Measurements from ENCODE around the gene SMIM24.
A peak's percentile ranks its signal among the peaks of the same experiment; 100 is the strongest.

Gene SMIM24

DNA sequence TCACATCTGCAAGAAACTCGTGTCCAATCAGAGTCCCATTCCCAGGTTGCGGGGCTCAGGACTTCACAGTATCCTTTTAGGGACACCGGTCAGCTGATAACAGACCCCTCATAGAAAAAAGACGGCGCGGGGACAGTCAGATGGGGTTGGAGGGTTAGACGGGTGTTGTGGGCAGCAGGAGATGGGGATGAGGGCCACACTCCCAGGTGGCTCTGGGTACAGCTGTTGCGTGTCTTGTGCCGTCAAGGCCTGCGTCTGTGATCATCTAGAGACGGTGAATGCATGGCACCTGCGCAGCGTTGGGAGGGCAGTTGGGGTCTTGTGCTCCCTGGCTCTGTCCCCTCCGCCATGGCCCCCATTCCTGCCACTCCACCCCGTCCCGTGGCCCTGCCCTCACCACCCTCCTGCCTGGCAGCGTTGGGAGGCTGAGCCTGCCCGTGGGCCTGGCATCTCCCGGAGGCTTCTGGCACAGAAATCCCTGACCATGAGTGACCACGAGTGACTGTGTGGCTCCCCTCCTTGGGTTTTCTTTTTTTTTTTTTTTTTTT lies 44.7 kb upstream of the SMIM24 start:
- H3K9me3 ChIP-seq (ENCODE audit: control extremely low read depth in 1 of 5, control insufficient read depth in 4 of 5, insufficient read depth in 2 of 5, low read depth in 1 of 5, low read length in 4 of 5), result no peaks in the 10 kb centered on the region
- no peak overlapping the region for H3K4me3 ChIP-seq (ENCODE audit: control insufficient read depth in 1 of 7, extremely low read depth in 1 of 7, insufficient read depth in 4 of 7, low read depth in 2 of 7, low read length in 6 of 7)
- no peak overlapping the region for H3K27ac ChIP-seq (ENCODE audit: insufficient read depth in 1 of 2, low read depth in 1 of 2, low read length in 2 of 2, poor library complexity in 1 of 2, severe bottlenecking in 2 of 2)
- H3K4me1 ChIP-seq (ENCODE audit: control extremely low read depth in 1 of 4, control insufficient read depth in 4 of 4, insufficient read depth in 4 of 4, low read length in 3 of 4), result peaks cover 0 to 2% (median under 1%) of the 10 kb centered on the region in 4 experiments
- no peaks in the 10 kb centered on the region for H3K27me3 ChIP-seq (replicated peaks in 2 of 5; ENCODE audit: control insufficient read depth in 4 of 5, insufficient read depth in 5 of 5, low read length in 4 of 5)
- ChIA-PET CTCF (no interaction called here), POLR2A (no interaction called here)
- DNase-seq, result no peak
- over 99% methylated on average over 13 of the region's 20 CpGs for WGBS (ENCODE audit: insufficient coverage)
- peaks cover 4 to 66% (median 48%) of the 10 kb centered on the region in 4 experiments for H3K36me3 ChIP-seq (ENCODE audit: control insufficient read depth in 4 of 4, insufficient read depth in 4 of 4, low read length in 3 of 4)

DNA sequence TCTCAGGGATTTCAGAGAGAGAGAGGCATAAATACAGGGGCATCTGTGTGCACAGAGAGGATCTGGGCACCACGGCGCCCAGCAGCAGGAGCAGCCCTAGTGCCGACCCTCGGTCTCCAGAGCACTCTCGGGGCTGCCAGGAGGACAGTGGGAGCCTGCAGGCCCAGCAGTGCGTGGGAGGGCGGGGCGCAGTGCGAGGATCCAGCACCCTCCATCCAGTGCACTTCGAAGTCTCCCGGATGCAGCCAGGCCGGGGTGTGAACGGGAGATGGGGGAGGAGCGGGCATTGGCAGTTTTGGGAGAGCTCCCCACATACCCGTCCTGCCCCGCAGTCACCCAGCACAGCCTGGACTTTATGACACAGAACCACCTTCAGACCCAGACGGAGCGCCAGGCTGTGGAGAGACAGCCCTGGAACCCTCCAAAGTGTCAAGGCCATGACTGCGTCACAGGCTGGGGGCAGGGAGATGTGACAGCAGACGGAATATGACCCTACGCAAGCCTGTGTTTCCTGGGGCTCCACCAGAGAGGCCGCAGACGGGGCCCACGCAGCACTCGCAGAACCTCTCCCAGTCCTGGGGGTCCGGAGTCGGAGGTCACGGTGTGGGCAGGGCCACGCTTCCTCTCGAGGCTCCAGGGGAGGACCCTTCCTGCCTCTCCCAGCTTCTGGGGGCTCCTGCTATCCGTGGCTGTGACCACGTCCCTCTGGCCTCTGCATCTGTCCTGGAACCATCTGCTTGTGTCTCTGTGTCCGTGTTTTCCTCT lies 43.9 kb upstream of the SMIM24 start:
- CTCF ChIA-PET, result no interaction called here
- H3K36me3 ChIP-seq (ENCODE audit: control insufficient read depth in 4 of 4, insufficient read depth in 4 of 4, low read length in 3 of 4), result peaks cover 4 to 71% (median 53%) of the 10 kb centered on the region in 4 experiments

DNA sequence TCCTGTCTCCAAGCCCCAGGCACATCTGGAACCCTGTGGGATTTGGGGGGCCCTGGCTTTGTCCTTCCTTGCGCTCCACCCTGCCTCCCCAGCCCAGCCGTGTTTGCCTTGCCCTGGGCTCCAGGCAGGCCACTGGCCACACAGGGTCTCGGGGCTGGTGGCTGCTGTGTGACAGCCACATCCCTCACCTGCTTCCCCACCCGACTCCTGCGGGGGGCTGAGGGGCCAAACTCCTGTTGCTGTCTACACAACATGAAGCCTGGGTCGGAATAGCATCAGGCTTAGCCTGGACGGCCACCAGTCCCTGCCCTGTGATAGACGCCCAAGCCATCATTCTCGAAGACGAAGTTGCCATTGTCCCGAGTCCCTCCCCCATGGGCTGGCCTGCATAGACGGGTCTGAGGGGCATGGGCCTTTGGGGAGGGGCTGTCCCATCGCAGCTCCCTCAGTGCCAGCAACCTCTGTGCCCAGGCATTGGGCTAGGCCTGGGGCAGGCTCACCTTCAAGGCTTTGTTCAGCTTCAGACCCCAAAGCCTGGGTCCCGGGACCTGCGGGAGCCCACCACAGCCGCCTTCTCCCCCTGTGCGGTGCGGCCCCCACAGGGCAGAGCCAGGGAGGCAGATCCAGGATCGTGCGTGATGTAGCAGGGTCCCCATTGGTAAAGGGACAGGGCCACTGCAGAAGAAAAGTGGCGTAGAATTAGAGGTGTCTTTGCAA lies 43.2 kb upstream of the SMIM24 start:
- ChIA-PET CTCF (no interaction called here), POLR2A (no interaction called here)
- H3K36me3 ChIP-seq (ENCODE audit: control insufficient read depth in 4 of 4, insufficient read depth in 4 of 4, low read length in 3 of 4), result peaks cover 4 to 75% (median 55%) of the 10 kb centered on the region in 4 experiments
- peaks cover 0 to 3% (median 1%) of the 10 kb centered on the region in 4 experiments for H3K4me1 ChIP-seq (ENCODE audit: control extremely low read depth in 1 of 4, control insufficient read depth in 4 of 4, insufficient read depth in 4 of 4, low read length in 3 of 4)
- WGBS (ENCODE audit: insufficient coverage), result 92% methylated on average over 20 of the region's 21 CpGs
- H3K9me3 ChIP-seq (ENCODE audit: control extremely low read depth in 1 of 5, control insufficient read depth in 4 of 5, insufficient read depth in 2 of 5, low read depth in 1 of 5, low read length in 4 of 5), result no peaks in the 10 kb centered on the region
- no peak overlapping the region for H3K4me3 ChIP-seq (ENCODE audit: control insufficient read depth in 1 of 7, extremely low read depth in 1 of 7, insufficient read depth in 4 of 7, low read depth in 2 of 7, low read length in 6 of 7)
- no peaks in the 10 kb centered on the region for H3K27me3 ChIP-seq (replicated peaks in 2 of 5; ENCODE audit: control insufficient read depth in 4 of 5, insufficient read depth in 5 of 5, low read length in 4 of 5)
- DNase-seq, result no peak
- H3K27ac ChIP-seq (ENCODE audit: insufficient read depth in 1 of 2, low read depth in 1 of 2, low read length in 2 of 2, poor library complexity in 1 of 2, severe bottlenecking in 2 of 2), result no peak overlapping the region

More for the DNA sequence above, 43.9 kb upstream of the SMIM24 start:
- Histone ChIP-seq H3K9me3 (ENCODE audit: control extremely low read depth in 1 of 5, control insufficient read depth in 4 of 5, insufficient read depth in 2 of 5, low read depth in 1 of 5, low read length in 4 of 5) (no peaks in the 10 kb centered on the region), H3K4me1 (ENCODE audit: control extremely low read depth in 1 of 4, control insufficient read depth in 4 of 4, insufficient read depth in 4 of 4, low read length in 3 of 4) (peaks cover 0 to 3% (median 1%) of the 10 kb centered on the region in 4 experiments), H3K27me3 (replicated peaks in 2 of 5; ENCODE audit: control insufficient read depth in 4 of 5, insufficient read depth in 5 of 5, low read length in 4 of 5) (no peaks in the 10 kb centered on the region), H3K4me3 (ENCODE audit: control insufficient read depth in 1 of 7, extremely low read depth in 1 of 7, insufficient read depth in 4 of 7, low read depth in 2 of 7, low read length in 6 of 7) (no peak overlapping the region), H3K27ac (ENCODE audit: insufficient read depth in 1 of 2, low read depth in 1 of 2, low read length in 2 of 2, poor library complexity in 1 of 2, severe bottlenecking in 2 of 2) (no peak overlapping the region)
- WGBS (ENCODE audit: insufficient coverage), result 98% methylated on average over 21 of the region's 33 CpGs
- POLR2A ChIA-PET, result no interaction called here
- no peak for DNase-seq

- 96% methylated on average over 39 of the region's 40 CpGs for WGBS (ENCODE audit: insufficient coverage)
- no peak for DNase-seq
- POLR2A ChIA-PET, result no interaction called here
- peaks cover 2 to 70% (median 50%) of the 10 kb centered on the region in 4 experiments for H3K36me3 ChIP-seq (ENCODE audit: control insufficient read depth in 4 of 4, insufficient read depth in 4 of 4, low read length in 3 of 4)
- H3K27ac ChIP-seq (ENCODE audit: insufficient read depth in 1 of 2, low read depth in 1 of 2, low read length in 2 of 2, poor library complexity in 1 of 2, severe bottlenecking in 2 of 2), result no peak overlapping the region
- H3K4me1 ChIP-seq (ENCODE audit: control extremely low read depth in 1 of 4, control insufficient read depth in 4 of 4, insufficient read depth in 4 of 4, low read length in 3 of 4), result peaks cover 0 to 3% (median 1%) of the 10 kb centered on the region in 4 experiments
- CTCF ChIA-PET, result no interaction called here
- H3K9me3 ChIP-seq (ENCODE audit: control extremely low read depth in 1 of 5, control insufficient read depth in 4 of 5, insufficient read depth in 2 of 5, low read depth in 1 of 5, low read length in 4 of 5), result no peaks in the 10 kb centered on the region
- no peaks in the 10 kb centered on the region for H3K27me3 ChIP-seq (replicated peaks in 2 of 5; ENCODE audit: control insufficient read depth in 4 of 5, insufficient read depth in 5 of 5, low read length in 4 of 5)
- no peak overlapping the region for H3K4me3 ChIP-seq (ENCODE audit: control insufficient read depth in 1 of 7, extremely low read depth in 1 of 7, insufficient read depth in 4 of 7, low read depth in 2 of 7, low read length in 6 of 7)
Observed at GRCh38 chr19:3522421-3523360, 42.4 kb upstream of the SMIM24 start.

DNA sequence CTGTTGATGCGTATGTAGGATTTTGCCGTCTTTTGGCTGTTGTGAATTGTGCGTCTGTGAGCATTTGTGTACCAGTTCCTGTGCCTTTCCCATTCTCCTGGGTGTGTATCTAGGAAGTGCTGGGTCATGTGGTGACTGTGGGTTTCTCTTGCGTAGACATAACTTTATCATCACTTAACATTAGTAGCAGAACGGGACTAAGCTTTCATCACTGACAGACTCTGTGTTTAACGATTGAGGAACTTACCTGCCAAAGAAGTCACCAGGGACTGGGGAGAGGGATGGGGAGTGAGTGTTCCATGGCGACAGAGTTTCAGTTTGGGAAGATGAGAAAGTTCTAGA lies 40.8 kb upstream of the SMIM24 start:
- POLR2A ChIA-PET, result no interaction called here
- peak; percentile 28 to 39 (median 31) for DNase-seq
- H3K27me3 ChIP-seq (replicated peaks in 2 of 5; ENCODE audit: control insufficient read depth in 4 of 5, insufficient read depth in 5 of 5, low read length in 4 of 5), result no peaks in the 10 kb centered on the region

DNA sequence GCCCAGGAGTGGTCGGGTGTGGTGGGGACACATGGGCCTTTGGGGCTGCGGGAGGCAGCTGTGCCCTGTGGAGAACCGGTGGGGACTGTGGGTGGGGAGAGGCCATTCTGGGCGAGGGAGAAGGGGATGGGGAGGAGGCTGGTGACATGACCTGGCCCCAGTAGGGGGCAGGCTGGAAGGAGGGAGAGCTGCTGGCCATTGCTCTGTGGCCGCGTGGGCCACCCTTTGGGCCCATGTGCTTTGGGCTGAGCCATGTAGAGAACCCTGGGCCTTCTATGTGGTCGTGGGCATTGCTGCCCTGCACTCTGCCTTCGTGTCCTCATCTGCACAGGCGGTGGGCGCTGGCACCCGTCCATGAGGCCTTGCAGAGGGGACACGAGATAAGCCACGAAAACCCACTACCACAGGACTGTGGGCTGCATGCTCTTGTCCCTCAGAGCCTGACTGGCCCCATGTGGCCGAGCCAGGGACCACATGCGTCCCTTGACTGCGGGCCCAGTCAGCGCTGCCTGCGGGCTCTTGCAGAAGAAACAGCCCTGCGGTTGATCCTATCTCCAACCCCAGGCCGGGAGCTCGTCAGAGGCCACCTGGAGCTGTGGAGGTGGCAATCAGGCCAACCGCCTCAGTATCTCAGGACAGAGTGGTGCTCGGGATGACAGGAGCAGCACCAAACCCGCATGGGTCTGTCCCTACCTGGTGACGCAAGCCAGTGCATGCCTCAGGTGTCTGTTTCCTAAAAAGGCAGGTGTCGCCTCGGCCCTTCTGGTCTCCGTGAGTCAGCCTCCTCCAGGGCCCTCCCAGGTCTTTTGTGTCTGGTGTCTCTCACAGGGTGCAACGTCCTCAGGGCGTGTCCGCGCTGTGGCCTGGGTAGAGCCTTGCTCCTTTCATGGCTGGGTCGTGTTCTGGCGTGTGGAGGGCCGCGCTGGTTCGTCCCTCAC lies 40.1 kb upstream of the SMIM24 start:
- Histone ChIP-seq H3K27me3 (replicated peaks in 2 of 5; ENCODE audit: control insufficient read depth in 4 of 5, insufficient read depth in 5 of 5, low read length in 4 of 5) (no peaks in the 10 kb centered on the region), H3K9me3 (ENCODE audit: control extremely low read depth in 1 of 5, control insufficient read depth in 4 of 5, insufficient read depth in 2 of 5, low read depth in 1 of 5, low read length in 4 of 5) (no peaks in the 10 kb centered on the region), H3K4me1 (ENCODE audit: control extremely low read depth in 1 of 4, control insufficient read depth in 4 of 4, insufficient read depth in 4 of 4, low read length in 3 of 4) (peaks cover 0 to 3% (median 1%) of the 10 kb centered on the region in 4 experiments), H3K4me3 (ENCODE audit: control insufficient read depth in 1 of 7, extremely low read depth in 1 of 7, insufficient read depth in 4 of 7, low read depth in 2 of 7, low read length in 6 of 7) (no peak overlapping the region), H3K27ac (ENCODE audit: insufficient read depth in 1 of 2, low read depth in 1 of 2, low read length in 2 of 2, poor library complexity in 1 of 2, severe bottlenecking in 2 of 2) (peak overlapping the region in 1 of 2 experiments; percentile 65), H3K36me3 (ENCODE audit: control insufficient read depth in 4 of 4, insufficient read depth in 4 of 4, low read length in 3 of 4) (peaks cover 0 to 51% (median 41%) of the 10 kb centered on the region in 4 experiments)
- WGBS (ENCODE audit: insufficient coverage), result 89% methylated on average over 31 of the region's 37 CpGs
- peak; percentile 50 to 76 (median 64) for DNase-seq
- ChIA-PET CTCF (no interaction called here), POLR2A (interaction anchor here (0.7 kb wide), 1 partner anchor 147 kb away, joined by 3 read pairs; no protein-coding TSS in a partner anchor)

More for the DNA sequence above, 40.8 kb upstream of the SMIM24 start:
- WGBS (ENCODE audit: insufficient coverage), result 75% methylated on average over 5 of the region's 7 CpGs
- Histone ChIP-seq H3K36me3 (ENCODE audit: control insufficient read depth in 4 of 4, insufficient read depth in 4 of 4, low read length in 3 of 4) (peaks cover 0 to 57% (median 43%) of the 10 kb centered on the region in 4 experiments), H3K9me3 (ENCODE audit: control extremely low read depth in 1 of 5, control insufficient read depth in 4 of 5, insufficient read depth in 2 of 5, low read depth in 1 of 5, low read length in 4 of 5) (no peaks in the 10 kb centered on the region), H3K4me1 (ENCODE audit: control extremely low read depth in 1 of 4, control insufficient read depth in 4 of 4, insufficient read depth in 4 of 4, low read length in 3 of 4) (peaks cover 0 to 3% (median 1%) of the 10 kb centered on the region in 4 experiments), H3K4me3 (ENCODE audit: control insufficient read depth in 1 of 7, extremely low read depth in 1 of 7, insufficient read depth in 4 of 7, low read depth in 2 of 7, low read length in 6 of 7) (no peak overlapping the region), H3K27ac (ENCODE audit: insufficient read depth in 1 of 2, low read depth in 1 of 2, low read length in 2 of 2, poor library complexity in 1 of 2, severe bottlenecking in 2 of 2) (peak overlapping the region in 1 of 2 experiments; percentile 65)
- CTCF ChIA-PET, result no interaction called here

All from common myeloid progenitor, CD34-positive (primary cell).